Right lobe of liver (tissue), 6 donors: ENCODE data around the gene GJA8. TPM values are rescaled to one million over a fixed set of nuclear protein-coding genes. Genes with fewer than 3 reads are reported as not detected.

ENCODE experiments used
- ATAC-seq, 4 donors: fragments of 200-7000 bp; cut with Tn5 transposase; one replicate each; pipeline ENCODE4 v1.9.1; 2020; ENCODE audit warnings: mild to moderate bottlenecking in 4 of 4, moderate library complexity in 4 of 4
- DNase-seq, 3 donors: peaks; one replicate each; pipeline ENCODE4 v3.0.0-alpha.2; 2020
- H3K27ac ChIP-seq, 3 donors: fragments of 200-600 bp; one replicate each; pipeline ENCODE4 v1.8.0; 2022
- H3K27me3 ChIP-seq, 2 donors: fragments of 200-600 bp; one replicate each; pipeline ENCODE4 v1.8.0; 2022
- H3K36me3 ChIP-seq, 4 donors: fragments of 200-600 bp; sonication (generic) in 1 of 4; one replicate each; pipeline versions ENCODE4 v1.5.1 to v1.8.0; 2017 to 2022; ENCODE audit warnings: control low read depth in 1 of 4
- H3K4me1 ChIP-seq, 4 donors: fragments of 200-600 bp; sonication (generic) in 1 of 4; one replicate each; pipeline versions ENCODE4 v1.5.1 to v1.8.0; 2017 to 2022; ENCODE audit warnings: control low read depth in 1 of 4
- H3K4me3 ChIP-seq, 3 donors: fragments of 200-600 bp; one replicate each; pipeline ENCODE4 v1.8.0; 2022
- H3K9me3 ChIP-seq, 4 donors: fragments of 200-600 bp; sonication (generic) in 1 of 4; one replicate each; pipeline versions ENCODE4 v1.5.1 to v1.8.0; 2017 to 2022; ENCODE audit warnings: control low read depth in 1 of 4
- POLR2A ChIP-seq: fragments of 450-650 bp; IDR thresholded peaks from one replicate; pipeline ENCODE4 v1.6.1; 2017; ENCODE audit warnings: antibody characterized with exemption, mild to moderate bottlenecking
- WGBS: methylation state at CpG from one replicate; pipeline ENCODE4 v1.1.6; 2018; ENCODE audit warnings: low coverage, low lambda C conversion rate; ENCODE audit not compliant: insufficient coverage; ENCODE audit errors: missing lambda C conversion rate; 5-methylcytosine and 5-hydroxymethylcytosine counted together
- intact Hi-C, 2 donors: fragments of 100-400 bp; cut with DNase I; formaldehyde crosslinking; loops; one replicate each; pipeline versions ENCODE4 v1.11.2 to v1.14.1; 2022
- total RNA-seq, 6 experiments: library from RNA; depleted of rRNA in 2 of 6; stranded (reverse); fragments of >200 nt in 2 of 6; fragmentation: NEBNext Ultra II Directional in 3 of 6; extraction: Animal tissue kit (Norgen Biotek cat#: 25700) in 3 of 6; gene quantifications; one replicate each; pipeline versions ENCODE4 v1.1.0 to v1.2.4, GENCODE V29; 2016 to 2023
- TF ChIP-seq, protein P1 (sequence below), 4 donors: fragments of 200-600 bp in 3 of 4; fragments of 450-650 bp in 1 of 4; IDR thresholded peaks; one replicate each; pipeline versions ENCODE4 v1.5.1 to v1.8.0; 2016 to 2022; ENCODE audit warnings: antibody characterized with exemption in 4 of 4, mild to moderate bottlenecking in 2 of 4
- donor health status: DM: no; HTN: yes; CAD: no.
- donor health status: DM: no; HTN: no; CAD: no.
- donor health status: DM: no; HTN: no; CAD: no.
- donor health status: DM: no; HTN: yes; CAD: no.
- donor health status: DM: no; HTN: yes; CAD: no.

Gene GJA8
- total RNA-seq, 6 experiments from 2014 or later, result not detected

DNA sequence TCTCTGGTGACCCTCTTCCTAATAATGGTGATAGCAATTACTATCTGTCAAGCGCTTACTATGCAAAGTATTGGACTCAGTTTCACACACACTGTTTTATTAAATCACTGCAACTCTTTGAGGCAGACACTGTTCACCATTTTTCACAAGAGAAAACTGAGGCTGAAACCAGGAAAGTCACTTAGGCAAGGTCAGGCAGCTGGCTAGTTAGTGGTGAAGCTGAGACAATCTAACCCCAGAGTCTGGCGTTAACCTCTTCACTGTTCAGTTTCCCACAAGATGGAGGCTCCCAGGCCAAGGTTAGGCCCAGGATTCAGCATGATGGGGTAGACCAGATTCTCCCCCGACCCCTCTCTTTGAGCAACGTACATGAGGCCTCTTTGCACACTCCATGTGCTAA is 4.8 kb upstream of the GJA8 start:
- no peaks in the 10 kb centered on the region for H3K36me3 ChIP-seq
- H3K4me1 ChIP-seq, result peaks cover 0 to 11% (median 0%) of the 10 kb centered on the region in 4 donors
- WGBS, result 67% methylated on average over 2 of the region's 4 CpGs
- intact Hi-C loops, result no loop called here
- TF ChIP-seq, protein P1, sequence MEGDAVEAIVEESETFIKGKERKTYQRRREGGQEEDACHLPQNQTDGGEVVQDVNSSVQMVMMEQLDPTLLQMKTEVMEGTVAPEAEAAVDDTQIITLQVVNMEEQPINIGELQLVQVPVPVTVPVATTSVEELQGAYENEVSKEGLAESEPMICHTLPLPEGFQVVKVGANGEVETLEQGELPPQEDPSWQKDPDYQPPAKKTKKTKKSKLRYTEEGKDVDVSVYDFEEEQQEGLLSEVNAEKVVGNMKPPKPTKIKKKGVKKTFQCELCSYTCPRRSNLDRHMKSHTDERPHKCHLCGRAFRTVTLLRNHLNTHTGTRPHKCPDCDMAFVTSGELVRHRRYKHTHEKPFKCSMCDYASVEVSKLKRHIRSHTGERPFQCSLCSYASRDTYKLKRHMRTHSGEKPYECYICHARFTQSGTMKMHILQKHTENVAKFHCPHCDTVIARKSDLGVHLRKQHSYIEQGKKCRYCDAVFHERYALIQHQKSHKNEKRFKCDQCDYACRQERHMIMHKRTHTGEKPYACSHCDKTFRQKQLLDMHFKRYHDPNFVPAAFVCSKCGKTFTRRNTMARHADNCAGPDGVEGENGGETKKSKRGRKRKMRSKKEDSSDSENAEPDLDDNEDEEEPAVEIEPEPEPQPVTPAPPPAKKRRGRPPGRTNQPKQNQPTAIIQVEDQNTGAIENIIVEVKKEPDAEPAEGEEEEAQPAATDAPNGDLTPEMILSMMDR (IDR thresholded peaks at IDR 0.05), result no peak
- no peak for TF ChIP-seq POLR2A
- ATAC-seq, result no peak
- H3K27me3 ChIP-seq, result no peaks in the 10 kb centered on the region
- H3K9me3 ChIP-seq, result no peaks in the 10 kb centered on the region
- no peak for DNase-seq
- no peak overlapping the region for H3K4me3 ChIP-seq
- no peak overlapping the region for H3K27ac ChIP-seq

- H3K9me3 ChIP-seq, result no peaks in the 10 kb centered on the region
- H3K4me3 ChIP-seq, result no peak overlapping the region
- no peak for TF ChIP-seq POLR2A
- TF ChIP-seq, protein P1 (IDR thresholded peaks at IDR 0.05), result no peak
- no peaks in the 10 kb centered on the region for H3K4me1 ChIP-seq
- no peaks in the 10 kb centered on the region for H3K27me3 ChIP-seq
- intact Hi-C loops, result no loop called here
- no peak for DNase-seq
- H3K36me3 ChIP-seq, result no peaks in the 10 kb centered on the region
- no peak for ATAC-seq
- H3K27ac ChIP-seq, result no peak overlapping the region
- 48% methylated on average over 3 of the region's 3 CpGs for WGBS
These were observed 2.1 kb downstream of the GJA8 start for GRCh38 chr1:147904726-147905125.

GRCh38 chr1:147907786-147908509 is 5.4 kb downstream of the GJA8 start:
- intact Hi-C loops, result no loop called here

DNA sequence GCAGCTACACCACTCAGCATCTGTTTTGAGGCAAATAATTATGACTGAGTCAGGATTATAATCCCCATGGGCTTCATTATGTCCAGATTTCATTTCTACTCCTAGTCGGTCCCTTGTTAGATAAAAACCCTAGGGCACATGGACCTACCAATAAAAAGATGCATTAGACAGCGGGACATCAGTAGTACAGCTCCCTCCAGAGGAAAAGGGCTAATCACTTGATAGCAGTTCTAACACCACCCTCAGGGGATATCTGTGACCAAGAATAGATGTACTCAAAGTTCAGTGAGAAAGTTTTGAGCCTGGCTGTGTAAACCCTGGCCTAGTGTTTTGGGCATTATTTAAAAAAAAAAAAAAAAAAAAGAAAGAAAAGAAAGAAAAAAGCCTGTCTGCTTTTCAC is 10.0 kb downstream of the GJA8 start:
- DNase-seq (no peak), ATAC-seq (no peak)
- Histone ChIP-seq H3K4me1 (no peaks in the 10 kb centered on the region), H3K36me3 (no peaks in the 10 kb centered on the region), H3K27ac (no peak overlapping the region), H3K4me3 (no peak overlapping the region), H3K9me3 (no peaks in the 10 kb centered on the region), H3K27me3 (no peaks in the 10 kb centered on the region)
- TF ChIP-seq, protein P1 (IDR thresholded peaks at IDR 0.05), result no peak
- TF ChIP-seq POLR2A, result no peak
- intact Hi-C loops, result no loop called here
- 74% methylated on average over 2 of the region's 2 CpGs for WGBS

More at GRCh38 chr1:147907786-147908509, 5.4 kb downstream of the GJA8 start:
- Histone ChIP-seq H3K4me3 (no peak overlapping the region), H3K9me3 (no peaks in the 10 kb centered on the region), H3K4me1 (no peaks in the 10 kb centered on the region), H3K36me3 (no peaks in the 10 kb centered on the region), H3K27ac (no peak overlapping the region), H3K27me3 (no peaks in the 10 kb centered on the region)
- DNase-seq (no peak), ATAC-seq (no peak)
- WGBS, result 86% methylated on average over 14 of the region's 44 CpGs
- TF ChIP-seq, protein P1 (IDR thresholded peaks at IDR 0.05), result no peak
- TF ChIP-seq POLR2A, result no peak
